IMR-90 (cell line): ENCODE measurements around the gene NSD2.

Source experiments
- BHLHE40 ChIP-seq: fragments of 150-350 bp; IDR thresholded peaks from 2 replicates; pipeline ENCODE4 v1.6.1; 2016; ENCODE audit warnings: mild to moderate bottlenecking, low read depth, low read length
- CEBPB ChIP-seq: IDR thresholded peaks from 2 replicates; pipeline ENCODE4 v1.6.1; 2012; ENCODE audit warnings: low read depth, low read length, improper control_type of control experiment
- CHD1 ChIP-seq: IDR thresholded peaks from 2 replicates; pipeline ENCODE4 v1.6.1; 2012; ENCODE audit warnings: low read depth, low read length, improper control_type of control experiment
- CTCF ChIP-seq: conservative IDR thresholded peaks from 2 replicates; pipeline ENCODE4 v1.5.1; 2012; ENCODE audit warnings: mild to moderate bottlenecking, low read depth, low read length, improper control_type of control experiment
- ELK1 ChIP-seq: fragments of 150-350 bp; IDR thresholded peaks from 2 replicates; pipeline ENCODE4 v1.6.1; 2016; ENCODE audit warnings: low read depth, mild to moderate bottlenecking, low read length, moderate library complexity, borderline replicate concordance
- FOS ChIP-seq: fragments of 150-350 bp; IDR thresholded peaks from 2 replicates; pipeline ENCODE4 v1.6.1; 2016; ENCODE audit warnings: low read depth, low read length
- MAZ ChIP-seq: IDR thresholded peaks from 2 replicates; pipeline ENCODE4 v1.6.1; 2012; ENCODE audit warnings: low read depth, mild to moderate bottlenecking, low read length, improper control_type of control experiment, moderate library complexity, borderline replicate concordance
- NFE2L2 ChIP-seq: fragments of 150-350 bp; IDR thresholded peaks from 2 replicates; pipeline ENCODE4 v1.6.1; 2016; ENCODE audit warnings: low read depth, mild to moderate bottlenecking, low read length
- POLR2A ChIP-seq: IDR thresholded peaks from 2 replicates; pipeline ENCODE4 v1.6.1; 2012; ENCODE audit warnings: mild to moderate bottlenecking, low read depth, low read length
- RAD21 ChIP-seq: IDR thresholded peaks from 2 replicates; pipeline ENCODE4 v1.6.1; 2012; ENCODE audit warnings: low read length, improper control_type of control experiment
- RFX5 ChIP-seq: IDR thresholded peaks from 2 replicates; pipeline ENCODE4 v1.8.0; 2012; ENCODE audit warnings: low read depth, mild to moderate bottlenecking, low read length, moderate library complexity
- SMC3 ChIP-seq: fragments of 150-350 bp; IDR thresholded peaks from 2 replicates; pipeline ENCODE4 v1.6.1; 2016; ENCODE audit warnings: low read depth, mild to moderate bottlenecking, antibody characterized with exemption, low read length, moderate library complexity
- USF2 ChIP-seq: fragments of 150-350 bp; IDR thresholded peaks from 2 replicates; pipeline ENCODE4 v1.6.1; 2017; ENCODE audit warnings: mild to moderate bottlenecking, antibody characterized with exemption, low read length, low read depth

DNA sequence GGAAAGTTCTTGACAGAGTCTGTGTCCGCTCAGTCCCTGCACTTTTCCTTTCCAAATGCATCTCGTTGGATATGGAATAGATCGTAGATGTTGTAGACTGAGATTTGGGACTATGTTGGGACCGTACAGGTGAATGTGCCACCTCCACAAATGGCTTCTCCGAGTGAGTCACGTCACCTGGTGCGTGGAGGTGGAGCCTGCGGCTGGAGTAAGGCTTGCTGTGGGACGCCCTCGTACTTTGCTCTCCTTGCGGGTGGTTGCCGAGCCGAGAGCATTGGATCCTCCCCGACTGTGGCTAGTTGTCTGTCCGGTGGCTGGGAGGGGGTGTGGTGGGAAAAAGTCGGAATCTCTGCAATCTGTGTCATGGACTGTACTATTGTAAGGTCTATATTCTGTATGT is 77.0 kb downstream of the NSD2 start:
- TF ChIP-seq CTCF (no peak), POLR2A (no peak), USF2 (no peak), CHD1 (no peak), NFE2L2 (no peak), ELK1 (no peak), RAD21 (no peak), BHLHE40 (no peak), RFX5 (no peak), SMC3 (no peak), MAZ (no peak), FOS (no peak), CEBPB (no peak)
